GM21367 (cell line): Measurements from ENCODE around the gene ABCB1.
A peak's percentile ranks its signal among the peaks of the same experiment; 100 is the strongest.
"Not testable (repeated sequence)": the region's sequence is repeated elsewhere in the genome, so short reads cannot be mapped to it uniquely, and the experiment has no call there.

Experiments
- ATAC-seq: cut with Tn5 transposase; IDR thresholded peaks from one replicate; pipeline ENCODE4 v1.9.1; 2021; ENCODE audit not compliant: unreplicated experiment

ABCB1 gene

GRCh38 chr7:87474533-87475358 lies 125.9 kb downstream of the ABCB1 start:
- peak; percentile 76 for ATAC-seq

GRCh38 chr7:87473986-87474385 lies 126.7 kb downstream of the ABCB1 start:
- ATAC-seq, result peak; percentile 4

GRCh38 chr7:87473192-87473591 lies 127.5 kb downstream of the ABCB1 start:
- no peak for ATAC-seq

- ATAC-seq, result no peak
These were observed 129.2 kb downstream of the ABCB1 start for GRCh38 chr7:87471473-87471872.

GRCh38 chr7:87469204-87469603 lies 131.5 kb downstream of the ABCB1 start:
- ATAC-seq, result not testable (repeated sequence)

- not testable (repeated sequence) for ATAC-seq
These were observed 135.2 kb downstream of the ABCB1 start for GRCh38 chr7:87465534-87465880.

GRCh38 chr7:87464830-87465533 lies 135.7 kb downstream of the ABCB1 start:
- not testable (repeated sequence) for ATAC-seq

- no peak for ATAC-seq
These were observed 136.7 kb downstream of the ABCB1 start for GRCh38 chr7:87463982-87464381.

- ATAC-seq, result not testable (repeated sequence)
These were observed 140.2 kb downstream of the ABCB1 start for GRCh38 chr7:87460444-87460843.

GRCh38 chr7:87459941-87460340 lies 140.7 kb downstream of the ABCB1 start:
- no peak for ATAC-seq

GRCh38 chr7:87458148-87458547 lies 142.5 kb downstream of the ABCB1 start:
- no peak for ATAC-seq

- no peak for ATAC-seq
These were observed 144.4 kb downstream of the ABCB1 start for GRCh38 chr7:87456247-87456646.
